GM12864 (cell line): ENCODE data around the gene PUS10.
"Not testable (repeated sequence)": the region's sequence is repeated elsewhere in the genome, so short reads cannot be mapped to it uniquely, and the experiment has no call there.

ENCODE experiments used
- DNase-seq: peaks from one replicate; pipeline ENCODE4 v3.0.0-alpha.2; 2011; ENCODE audit warnings: low read depth
- H3K4me3 ChIP-seq: 2 replicates; pipeline ENCODE4 v1.5.1; 2011; ENCODE audit warnings: mild to moderate bottlenecking, low read depth, low read length, control low read depth
- CTCF ChIP-seq: IDR thresholded peaks from 2 replicates; pipeline ENCODE4 v1.5.1; 2011; ENCODE audit warnings: low read depth, mild to moderate bottlenecking, moderate library complexity, low read length, control low read depth, inconsistent platforms; ENCODE audit errors: missing control alignments

Gene PUS10

GRCh38 chr2:60992985-60993392, 25.1 kb downstream of the PUS10 start:
- peak; percentile 83 for DNase-seq
- no peak for TF ChIP-seq CTCF
- no peak overlapping the region; the same call in 1 of the 2 replicates for H3K4me3 ChIP-seq

- TF ChIP-seq CTCF, result no peak
- DNase-seq, result no peak
- H3K4me3 ChIP-seq, result no peak overlapping the region
These were observed 26.4 kb downstream of the PUS10 start for GRCh38 chr2:60991644-60992043.

- H3K4me3 ChIP-seq, result no peak overlapping the region
- DNase-seq, result no peak
- TF ChIP-seq CTCF, result no peak
These were observed 28.8 kb downstream of the PUS10 start for GRCh38 chr2:60989259-60989658.

- not testable (repeated sequence) for DNase-seq, H3K4me3 ChIP-seq
These were observed 30.4 kb downstream of the PUS10 start for GRCh38 chr2:60987656-60988055.

- H3K4me3 ChIP-seq, result no peak overlapping the region
- no peak for TF ChIP-seq CTCF
- no peak for DNase-seq
These were observed 31.0 kb downstream of the PUS10 start for GRCh38 chr2:60987041-60987440.

GRCh38 chr2:60984720-60985119, 33.3 kb downstream of the PUS10 start:
- no peak overlapping the region for H3K4me3 ChIP-seq
- TF ChIP-seq CTCF, result no peak
- DNase-seq, result no peak

- DNase-seq, H3K4me3 ChIP-seq: not testable (repeated sequence)
These were observed 36.0 kb downstream of the PUS10 start for GRCh38 chr2:60982066-60982465.

GRCh38 chr2:60980071-60980815, 37.8 kb downstream of the PUS10 start:
- TF ChIP-seq CTCF, result no peak
- DNase-seq, result no peak
- no peak overlapping the region for H3K4me3 ChIP-seq
